GM19467 (cell line): ENCODE results near the gene NUMA1.

Source experiments
- ATAC-seq: cut with Tn5 transposase; IDR thresholded peaks from one replicate; pipeline ENCODE4 v1.9.1; 2021; ENCODE audit warnings: mild to moderate bottlenecking, moderate library complexity; ENCODE audit not compliant: unreplicated experiment

The NUMA1 gene

DNA sequence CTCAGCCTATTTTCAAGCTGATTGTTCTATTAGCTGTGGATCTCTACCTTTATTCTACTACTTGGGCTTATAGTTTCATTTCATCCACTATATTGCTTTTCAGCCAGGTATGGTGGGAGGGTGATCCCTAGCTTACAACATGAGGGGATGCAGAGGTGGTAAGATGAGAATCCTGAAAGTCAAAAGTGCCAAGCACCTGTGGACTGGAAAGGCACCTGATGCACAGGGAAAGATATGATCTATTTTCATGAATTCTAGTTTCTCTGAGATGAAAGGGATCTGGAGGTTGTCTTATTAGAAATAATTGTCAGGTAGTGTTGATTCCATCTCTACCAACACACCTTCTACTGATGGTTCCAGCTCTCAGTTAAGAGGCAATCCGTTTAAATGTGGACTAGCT, 103.3 kb downstream of the NUMA1 start:
- no peak for ATAC-seq

DNA sequence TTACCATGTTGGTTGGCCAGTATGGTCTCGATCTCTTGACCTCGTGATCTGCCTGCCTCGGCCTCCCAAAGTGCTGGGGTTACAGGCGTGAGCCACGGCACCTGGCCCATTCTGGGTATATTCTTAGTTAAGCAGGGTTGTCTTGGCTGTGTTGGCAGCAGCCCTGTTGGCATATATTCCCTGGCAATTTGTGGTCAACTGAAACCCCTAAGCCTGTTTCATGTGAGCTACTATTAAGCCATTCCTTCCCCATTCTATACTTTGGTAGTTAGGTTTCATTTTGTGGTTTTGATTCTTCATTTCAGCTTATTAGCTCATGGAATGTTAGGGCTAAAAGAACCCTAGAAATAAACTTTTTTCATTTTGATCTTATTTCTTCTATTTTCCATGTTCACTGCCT, 103.8 kb downstream of the NUMA1 start:
- ATAC-seq, result no peak

DNA sequence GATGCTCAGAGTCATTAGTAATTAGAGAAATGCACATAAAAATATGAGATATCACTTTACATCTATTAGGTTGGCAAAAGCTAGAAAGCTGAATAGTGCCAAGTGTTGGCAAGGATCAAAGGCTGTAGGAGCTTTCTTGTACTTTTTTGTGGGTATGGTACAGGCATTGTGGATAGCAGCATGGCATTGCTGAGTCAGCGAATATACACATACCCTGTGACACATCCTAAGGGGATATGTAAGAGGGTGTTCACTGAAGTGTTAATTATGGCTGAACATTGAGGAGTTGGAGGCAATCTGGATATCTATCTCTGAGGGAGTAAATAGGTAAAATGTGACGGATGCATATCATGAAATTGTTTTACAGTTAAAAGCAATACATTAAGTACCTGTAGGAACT, 108.7 kb downstream of the NUMA1 start:
- no peak for ATAC-seq

DNA sequence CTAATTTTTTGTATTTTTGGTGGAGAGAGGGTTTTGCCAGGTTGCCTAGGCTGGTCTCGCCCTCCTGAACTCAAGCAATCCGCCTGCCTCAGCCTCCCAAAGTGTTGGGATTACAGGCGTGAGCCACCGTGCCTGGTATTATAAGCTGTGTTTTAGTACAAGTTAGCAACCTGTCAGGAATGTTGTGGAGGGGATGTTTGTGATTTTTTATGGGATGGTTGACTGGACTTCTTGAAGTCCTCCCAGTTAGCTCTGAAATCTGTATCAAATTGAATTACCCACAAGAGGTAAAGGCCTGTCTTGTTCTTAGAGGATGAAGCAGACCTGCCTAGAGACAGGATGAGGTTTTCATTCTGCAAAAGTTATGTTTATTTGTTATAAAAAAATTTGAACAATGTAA, 115.7 kb downstream of the NUMA1 start:
- no peak for ATAC-seq

DNA sequence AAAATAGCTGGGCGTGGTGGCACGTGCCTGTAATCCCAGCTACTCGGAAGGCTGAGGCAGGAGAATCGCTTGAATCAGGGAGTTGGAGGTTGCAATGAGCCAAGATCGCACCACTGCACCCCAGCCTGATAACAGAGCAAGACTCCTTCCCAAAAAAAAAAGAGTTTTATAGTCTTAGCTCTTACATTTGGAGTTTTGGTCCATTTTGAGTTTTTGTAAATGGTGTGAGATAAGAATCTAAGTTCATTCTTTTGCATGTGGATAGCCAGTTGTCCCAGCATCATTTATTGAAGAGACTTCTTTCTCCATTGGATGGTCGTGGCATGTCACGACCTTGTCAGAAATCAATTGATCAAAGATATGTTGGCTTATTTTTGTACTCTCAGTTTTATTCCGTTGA, 116.9 kb downstream of the NUMA1 start:
- ATAC-seq, result no peak

DNA sequence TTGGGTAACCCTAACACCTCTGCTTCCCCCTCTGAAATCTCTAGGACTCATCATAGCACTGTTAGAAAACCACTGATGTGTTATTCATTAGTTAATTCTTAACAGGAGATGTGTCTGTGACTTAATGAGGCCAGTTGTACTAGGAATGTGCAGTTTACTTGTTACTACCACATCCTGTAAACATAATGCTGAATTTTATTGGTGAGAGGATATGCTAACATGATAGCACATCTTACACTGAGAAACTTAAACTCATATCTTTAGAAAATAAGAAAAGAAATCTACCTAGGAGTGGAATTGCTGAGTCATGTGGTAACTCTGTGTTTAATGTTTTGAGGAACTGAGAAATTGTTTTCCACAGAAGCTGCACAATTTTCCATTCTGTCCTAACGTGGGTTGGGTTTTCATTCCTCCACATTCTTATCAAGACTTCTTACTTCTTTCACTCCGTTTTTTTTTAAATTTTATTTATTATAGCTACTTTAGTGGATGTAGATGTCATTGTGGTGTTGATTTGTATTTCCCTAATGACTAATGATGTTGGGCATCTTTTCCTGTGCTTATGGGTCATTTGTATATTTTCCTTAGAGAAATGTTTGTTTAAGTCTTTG, 117.8 kb downstream of the NUMA1 start:
- ATAC-seq, result no peak

DNA sequence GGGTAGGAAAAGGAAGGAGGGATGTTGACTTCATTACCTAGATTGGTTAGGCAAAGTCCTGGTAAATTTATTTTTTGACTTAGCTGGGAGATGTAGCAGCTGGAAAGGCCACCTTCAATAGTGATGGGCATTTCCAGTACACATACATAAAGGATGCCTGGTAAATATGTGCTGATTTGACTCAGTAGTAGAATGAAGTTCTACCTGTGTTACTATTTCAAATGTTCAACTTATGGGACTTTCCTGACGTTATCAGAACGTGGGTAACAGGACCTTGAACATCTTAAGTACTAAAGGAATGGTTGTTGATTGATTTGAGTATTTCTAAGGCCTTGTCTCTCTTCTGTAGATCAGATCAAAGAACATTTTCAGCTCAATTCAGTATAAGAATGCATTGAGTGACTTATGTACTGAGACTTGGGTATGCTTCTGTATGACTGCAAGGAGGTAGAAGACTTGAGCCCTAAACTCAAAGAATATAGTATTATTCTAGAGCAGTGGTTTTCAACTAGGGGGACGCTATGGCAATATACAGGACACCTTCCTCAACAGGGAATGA, 124.4 kb downstream of the NUMA1 start:
- ATAC-seq, result no peak
